Skin epidermis (tissue), 12 donors: ENCODE results near the gene PFKP.

Experiments used
- H3K27ac ChIP-seq, 21 experiments: fragments of 200-600 bp; sonication (generic) in 11 of 21; one replicate each; pipeline ENCODE4 v1.5.0; 2020; ENCODE audit warnings: mild to moderate bottlenecking in 3 of 21, inconsistent platforms in 2 of 21, moderate library complexity in 2 of 21
- H3K4me3 ChIP-seq, 7 experiments: fragments of 200-600 bp; sonication (generic) in 2 of 7; one replicate each; pipeline ENCODE4 v1.5.0; 2020; ENCODE audit warnings: inconsistent platforms in 2 of 7, mild to moderate bottlenecking in 2 of 7, moderate library complexity in 1 of 7

The PFKP gene

DNA sequence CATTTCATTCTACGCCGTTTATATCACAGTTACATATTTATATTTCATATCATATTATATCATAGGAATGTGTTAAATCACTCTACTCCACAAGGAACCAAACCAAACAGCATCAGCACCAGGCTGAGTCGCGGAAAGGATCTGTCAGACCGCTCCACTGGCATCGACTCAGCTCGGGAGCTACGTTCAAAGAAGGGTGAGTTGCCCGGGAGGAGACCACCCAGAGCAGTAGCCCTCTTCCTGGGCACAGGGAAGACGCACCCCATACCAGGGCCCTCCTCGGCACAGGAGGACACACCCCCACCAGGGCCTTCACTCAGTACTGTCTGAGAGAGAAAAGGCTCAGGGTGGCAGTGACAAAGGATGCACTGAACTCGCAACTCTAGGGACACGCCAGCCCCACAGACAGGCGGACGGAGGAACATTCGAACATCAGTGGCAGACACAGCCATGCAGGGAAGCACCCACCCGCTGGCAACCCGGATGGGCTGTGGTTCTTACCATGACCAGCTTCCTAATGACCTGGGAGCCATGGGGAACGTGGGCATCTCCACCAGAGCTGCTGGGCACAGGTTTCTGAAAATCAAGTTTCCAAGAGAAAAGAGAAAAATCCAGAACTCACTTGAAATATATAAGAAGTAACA lies 76.6 kb downstream of the PFKP start:
- H3K27ac ChIP-seq, result no peak overlapping the region
- H3K4me3 ChIP-seq, result no peak overlapping the region

- no peak overlapping the region for H3K27ac ChIP-seq
Measured at GRCh38 chr10:3145366-3145765, 78.0 kb downstream of the PFKP start.

DNA sequence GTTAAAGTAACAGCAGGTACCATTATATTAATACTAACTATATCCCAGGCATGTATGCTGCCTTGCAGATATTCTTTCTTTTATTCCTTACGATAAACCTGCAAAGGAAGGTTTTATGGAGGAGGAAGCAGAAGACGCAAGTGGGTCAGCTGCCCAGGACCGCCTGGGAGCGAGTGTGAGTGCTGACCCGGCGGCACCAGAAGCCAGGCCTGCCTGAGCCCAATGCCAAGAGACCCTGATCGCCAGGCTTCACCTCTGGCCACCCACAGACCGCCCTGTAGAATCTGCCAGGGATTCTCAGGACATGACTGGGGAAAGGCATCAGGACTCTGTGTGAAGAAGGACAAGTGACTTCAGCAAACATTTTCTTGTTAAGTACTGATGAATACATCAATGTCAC lies 78.9 kb downstream of the PFKP start:
- H3K4me3 ChIP-seq, result no peak overlapping the region
- no peak overlapping the region for H3K27ac ChIP-seq

More at GRCh38 chr10:3145366-3145765, 78.0 kb downstream of the PFKP start:
- H3K4me3 ChIP-seq, result no peak overlapping the region

DNA sequence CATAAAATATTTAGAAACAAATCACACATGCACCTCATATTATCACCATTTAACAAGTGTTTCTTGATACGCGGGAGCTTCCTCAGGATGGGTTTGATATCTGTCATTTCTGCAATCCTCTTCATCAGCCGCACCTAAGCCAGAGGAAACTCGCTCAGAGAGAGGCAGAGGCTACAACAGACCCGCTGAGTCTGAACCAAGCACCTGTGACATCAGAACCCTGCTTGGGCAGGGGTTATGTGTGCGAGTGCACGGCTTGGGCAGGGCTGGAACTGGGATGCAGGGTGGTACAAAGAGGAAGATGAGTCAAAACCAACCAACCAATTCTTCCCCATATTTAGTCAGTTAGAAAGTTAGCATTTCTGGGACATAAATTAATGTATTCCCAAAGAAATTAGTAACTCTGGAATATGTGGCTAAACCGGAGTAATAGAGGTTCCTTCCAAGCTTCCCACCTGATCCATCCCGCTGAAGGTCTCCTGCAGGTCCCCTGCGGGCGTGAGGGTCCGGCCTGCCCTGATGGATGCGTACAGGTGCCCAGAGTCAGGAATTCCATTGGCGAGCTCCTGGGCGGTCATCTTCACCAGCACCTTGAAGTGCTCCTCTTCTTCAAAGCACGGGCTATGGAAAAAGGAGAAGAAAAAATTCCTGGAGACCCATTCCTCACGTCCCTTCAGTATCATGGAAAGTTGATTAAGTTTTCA lies 79.9 kb downstream of the PFKP start:
- no peak overlapping the region for H3K4me3 ChIP-seq
- no peak overlapping the region for H3K27ac ChIP-seq

GRCh38 chr10:3148041-3148440 lies 80.7 kb downstream of the PFKP start:
- Histone ChIP-seq H3K27ac (no peak overlapping the region), H3K4me3 (no peak overlapping the region)

DNA sequence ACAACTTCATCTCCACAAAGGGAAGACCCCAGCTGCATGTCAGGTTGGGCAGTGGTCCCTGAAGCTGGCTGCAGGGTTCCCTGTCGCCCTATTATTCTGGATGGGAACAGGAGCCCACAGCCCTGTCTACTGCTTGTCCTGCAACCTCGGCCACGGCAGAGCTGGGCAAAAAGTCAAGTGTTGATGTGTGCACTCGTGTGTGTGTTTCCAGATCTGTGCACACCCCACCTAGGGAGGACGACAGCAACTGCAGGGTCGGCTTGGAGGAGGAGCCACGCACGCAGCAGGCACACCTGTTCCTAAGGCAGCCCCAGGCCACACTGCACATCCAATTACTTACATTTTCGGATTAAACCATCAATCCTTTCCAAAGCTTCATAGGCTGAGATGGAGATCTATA lies 81.6 kb downstream of the PFKP start:
- H3K27ac ChIP-seq, result no peak overlapping the region
- H3K4me3 ChIP-seq, result no peak overlapping the region

DNA sequence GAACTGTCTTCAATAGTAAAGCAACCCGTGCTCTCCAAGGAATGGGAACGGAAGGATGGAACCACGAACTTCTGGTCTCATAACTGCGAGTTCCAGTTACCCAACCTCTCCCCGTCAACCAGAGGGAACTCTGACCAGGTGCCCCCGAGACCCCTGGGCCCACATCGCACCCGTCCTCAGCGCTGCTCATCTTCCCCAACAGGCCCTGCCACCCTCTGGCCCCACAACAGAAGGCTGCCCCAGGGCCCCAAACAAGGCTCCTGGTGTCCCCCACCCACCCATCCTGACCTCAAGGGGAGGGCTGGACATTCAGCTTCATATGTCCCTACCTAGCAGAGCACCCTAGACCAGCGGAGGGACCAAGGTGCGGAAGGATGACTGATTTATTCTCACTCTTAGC lies 82.6 kb downstream of the PFKP start:
- Histone ChIP-seq H3K4me3 (no peak overlapping the region), H3K27ac (no peak overlapping the region)

- Histone ChIP-seq H3K4me3 (no peak overlapping the region), H3K27ac (no peak overlapping the region)
Measured at GRCh38 chr10:3150366-3150765, 83.0 kb downstream of the PFKP start.

DNA sequence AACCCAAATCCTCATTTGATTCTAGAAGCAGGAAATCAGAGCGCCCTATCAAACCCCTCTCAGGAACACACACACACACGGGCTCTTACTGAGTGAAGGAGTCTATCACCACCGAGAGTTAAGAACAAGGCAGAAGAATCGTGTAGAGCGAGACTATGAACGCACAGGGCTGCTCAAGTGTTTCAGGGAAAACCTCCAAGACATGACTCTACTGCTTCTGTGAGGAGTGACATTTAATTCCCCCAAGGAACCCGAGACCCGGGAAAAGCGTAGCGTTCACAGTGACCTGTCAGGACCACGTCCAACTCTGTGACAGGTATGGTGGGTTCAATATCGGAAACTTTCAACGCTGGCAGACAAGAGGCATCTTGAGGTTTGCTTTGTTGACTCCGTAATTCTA lies 83.6 kb downstream of the PFKP start:
- H3K27ac ChIP-seq, result no peak overlapping the region
- no peak overlapping the region for H3K4me3 ChIP-seq

GRCh38 chr10:3151889-3152565 lies 84.7 kb downstream of the PFKP start:
- Histone ChIP-seq H3K27ac (no peak overlapping the region), H3K4me3 (no peak overlapping the region)

DNA sequence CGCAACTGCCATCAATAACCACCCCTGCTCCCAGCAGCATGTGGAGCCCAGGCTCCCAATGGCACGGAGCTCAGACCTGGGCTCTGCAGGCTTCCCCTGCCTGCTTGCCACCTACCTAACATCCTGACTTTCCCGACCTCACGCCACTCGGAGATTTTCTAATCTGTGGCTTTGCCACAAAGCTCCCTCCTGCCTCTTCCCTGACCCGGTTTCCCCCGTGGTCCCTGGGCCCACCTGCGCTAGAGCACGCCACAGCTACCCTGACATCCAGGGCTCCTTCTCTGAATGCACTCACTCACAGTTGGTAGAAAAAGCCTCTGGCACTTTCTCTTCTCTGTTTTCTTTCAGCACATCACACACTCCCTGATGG lies 85.2 kb downstream of the PFKP start:
- Histone ChIP-seq H3K4me3 (no peak overlapping the region), H3K27ac (no peak overlapping the region)

DNA sequence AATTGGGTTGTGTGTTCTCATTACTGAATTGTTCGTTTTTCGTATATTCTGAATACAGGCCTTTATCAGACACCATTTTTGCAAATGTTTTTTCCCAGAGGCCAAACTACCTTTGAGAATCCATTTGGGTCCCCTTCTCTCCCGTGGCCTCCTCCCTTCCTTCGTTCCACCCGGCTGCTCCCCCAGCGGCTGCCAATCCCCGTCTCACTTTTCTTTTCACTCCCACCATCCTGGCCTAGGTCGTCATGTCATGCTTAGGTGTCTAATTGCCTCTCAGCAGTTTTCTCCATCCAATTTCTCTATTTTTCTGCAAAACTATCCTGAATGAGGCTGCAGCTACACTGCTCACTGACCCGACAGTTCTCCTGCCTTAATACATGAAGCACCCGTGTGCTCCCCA lies 87.3 kb downstream of the PFKP start:
- Histone ChIP-seq H3K27ac (no peak overlapping the region), H3K4me3 (no peak overlapping the region)

DNA sequence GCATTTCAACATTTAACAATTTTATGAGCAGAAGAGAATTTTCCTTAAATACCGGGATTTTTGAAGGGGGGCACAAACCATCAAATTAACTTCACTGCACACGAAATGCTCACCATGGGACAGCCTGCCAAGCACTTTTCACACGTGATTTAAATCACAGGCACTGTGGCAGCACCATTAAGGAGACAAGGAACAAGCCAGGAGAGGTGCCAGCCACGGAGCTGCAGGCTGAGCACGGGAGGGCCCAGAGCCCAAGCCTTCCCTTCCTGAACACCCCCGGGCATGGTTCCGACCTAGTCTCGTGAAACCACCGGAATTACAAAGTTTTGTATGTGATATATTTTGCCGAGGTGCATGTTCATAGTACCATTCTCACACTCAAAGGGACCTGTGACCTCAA lies 91.8 kb downstream of the PFKP start:
- Histone ChIP-seq H3K4me3 (no peak overlapping the region), H3K27ac (no peak overlapping the region)

DNA sequence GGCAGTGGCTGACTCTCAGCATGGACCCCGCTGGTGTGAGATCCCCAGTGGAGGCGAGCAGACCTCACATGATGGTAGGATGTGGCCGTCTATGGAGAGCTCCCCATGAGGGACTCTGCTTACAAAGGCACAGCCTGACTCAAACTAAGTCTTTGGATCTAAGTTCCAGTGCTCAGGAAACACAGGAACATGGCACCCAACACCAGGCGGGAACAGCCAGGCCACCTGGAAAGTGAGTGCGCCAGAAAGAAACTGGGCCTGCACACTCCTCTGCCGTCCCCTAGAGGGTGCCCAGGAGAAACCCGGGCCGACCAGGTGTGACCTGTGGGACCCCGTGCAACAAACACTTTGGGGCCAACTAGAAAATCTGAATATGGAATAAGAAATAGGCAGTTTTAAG lies 95.2 kb downstream of the PFKP start:
- no peak overlapping the region for H3K4me3 ChIP-seq
- H3K27ac ChIP-seq, result no peak overlapping the region

DNA sequence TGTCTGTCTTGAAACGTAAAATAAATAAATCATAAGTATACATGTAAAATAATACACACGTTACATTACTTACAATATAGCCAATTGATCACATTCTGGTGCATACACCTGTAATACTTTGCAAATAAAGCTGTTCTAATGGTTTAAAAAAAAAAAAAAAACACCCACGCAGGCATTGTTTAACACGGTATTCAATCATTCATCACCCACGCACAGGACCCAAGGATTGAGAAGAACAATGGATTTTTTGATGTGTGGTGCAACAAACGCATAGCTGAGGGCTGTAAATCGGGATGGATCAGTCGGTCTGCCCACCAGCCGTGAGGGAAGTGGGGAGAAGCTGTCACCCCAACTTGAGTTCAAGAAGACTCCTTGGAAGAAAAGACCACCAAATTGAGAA lies 96.5 kb downstream of the PFKP start:
- no peak overlapping the region for H3K27ac ChIP-seq
- H3K4me3 ChIP-seq, result no peak overlapping the region

- H3K27ac ChIP-seq, result no peak overlapping the region
- no peak overlapping the region for H3K4me3 ChIP-seq
Measured at GRCh38 chr10:3165196-3165595, 97.8 kb downstream of the PFKP start.

DNA sequence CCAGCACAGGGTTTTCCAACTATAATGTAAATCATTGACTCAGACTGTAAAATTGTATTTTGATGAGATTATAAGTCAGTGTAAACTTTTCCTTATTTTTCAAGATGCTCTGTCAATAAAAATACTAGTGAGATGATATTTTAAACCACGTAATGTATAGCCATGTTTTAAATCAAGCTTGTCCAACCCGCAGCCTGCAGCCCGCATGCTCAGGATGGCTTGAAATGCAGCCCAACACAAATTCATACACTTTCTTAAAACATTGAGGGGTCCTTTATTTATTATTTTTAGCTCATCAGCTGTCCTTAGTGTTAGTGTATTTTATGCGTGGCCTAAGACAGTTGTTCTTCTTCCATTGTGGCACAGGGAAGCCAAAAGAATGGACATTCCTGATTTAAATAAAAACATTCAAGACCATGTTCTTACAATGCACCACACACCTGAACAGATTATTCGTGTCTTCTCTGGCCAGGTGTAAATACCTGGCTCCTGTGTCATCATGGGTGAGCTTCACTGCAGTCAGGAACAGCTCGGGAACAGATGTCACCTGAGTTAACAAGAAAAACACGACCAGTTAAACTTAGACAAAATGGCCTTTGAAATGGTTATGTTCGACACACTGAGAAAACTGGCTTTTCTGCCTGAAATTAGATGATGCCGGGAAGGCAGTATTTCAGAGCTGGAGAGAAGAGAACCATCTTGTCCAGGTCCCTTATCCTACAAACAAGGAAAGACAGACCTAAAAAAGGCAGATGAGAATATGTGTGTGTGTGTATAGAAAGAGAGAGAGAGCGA lies 99.3 kb downstream of the PFKP start:
- no peak overlapping the region for H3K4me3 ChIP-seq
- no peak overlapping the region for H3K27ac ChIP-seq

DNA sequence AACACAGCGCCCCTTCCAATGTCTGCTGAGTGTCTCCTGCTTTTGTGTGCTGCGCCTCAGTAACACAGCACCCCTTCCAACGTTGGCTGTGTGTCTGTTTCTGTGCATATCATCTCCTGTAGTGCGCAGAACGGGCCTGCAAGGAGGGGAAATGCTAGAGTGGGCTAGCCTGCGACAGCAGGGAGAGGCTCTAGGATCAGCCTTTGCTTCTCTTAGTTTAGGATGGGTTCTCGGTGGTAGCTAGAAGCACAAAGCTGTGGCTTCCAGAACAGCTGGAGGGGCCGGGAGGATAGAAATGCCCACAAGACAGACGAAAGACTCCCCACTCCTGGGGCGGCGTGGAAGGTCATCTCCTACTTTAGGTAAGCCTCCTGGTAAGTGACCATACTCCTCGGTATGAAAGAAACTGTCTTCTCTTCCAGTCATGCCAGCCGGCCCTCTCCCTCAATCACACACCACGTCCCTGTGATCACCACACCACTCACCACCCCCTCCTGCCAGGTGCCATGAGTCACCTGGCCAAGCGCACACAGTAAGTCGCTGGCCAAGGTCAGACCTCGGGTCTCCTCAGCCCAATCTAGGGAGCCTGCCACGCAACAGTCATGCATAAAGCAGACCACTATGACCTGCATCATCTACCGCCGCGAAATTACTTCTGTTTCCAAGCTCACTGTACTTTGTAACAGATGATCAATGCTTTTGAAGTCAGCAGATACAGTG lies 100.4 kb downstream of the PFKP start:
- no peak overlapping the region for H3K4me3 ChIP-seq
- no peak overlapping the region for H3K27ac ChIP-seq

DNA sequence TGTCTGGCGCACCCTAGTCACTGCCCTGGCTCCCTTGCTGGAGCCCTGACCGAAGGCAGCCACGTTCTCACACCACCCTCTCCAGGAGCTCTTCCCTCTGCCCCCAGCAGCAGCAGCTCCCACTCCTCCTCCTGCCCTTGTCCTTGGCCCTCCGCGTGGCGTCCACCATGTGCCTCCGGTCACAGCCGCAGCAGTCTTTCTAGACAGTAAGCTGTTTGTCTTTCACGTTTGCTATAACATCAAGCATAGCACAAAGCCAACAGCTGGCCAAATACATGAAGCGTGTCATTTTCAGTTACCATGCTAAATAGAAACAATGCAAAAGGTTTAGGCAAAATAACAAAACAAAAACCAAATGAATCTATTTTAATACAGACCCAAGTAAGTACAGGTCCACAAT lies 101.9 kb downstream of the PFKP start:
- Histone ChIP-seq H3K4me3 (no peak overlapping the region), H3K27ac (no peak overlapping the region)

DNA sequence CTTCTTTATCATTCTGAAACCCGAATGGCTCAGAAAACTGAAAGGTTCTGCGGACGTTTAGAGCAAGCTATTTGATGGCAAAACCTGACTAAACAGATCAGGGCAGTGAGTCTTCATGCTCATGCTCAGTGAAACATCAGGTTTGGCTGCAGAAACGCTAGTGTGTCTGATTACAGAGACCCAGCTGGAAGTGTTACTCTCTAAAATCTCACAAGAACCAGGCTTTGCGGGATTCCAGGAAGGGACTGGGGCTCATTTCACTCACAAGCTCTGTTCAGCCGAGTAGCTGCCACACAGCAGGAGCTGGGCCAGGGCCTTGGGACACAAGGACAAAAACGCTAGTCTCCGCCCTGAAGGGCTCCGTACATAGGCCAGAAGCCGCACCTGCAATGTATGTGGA lies 102.3 kb downstream of the PFKP start:
- Histone ChIP-seq H3K27ac (no peak overlapping the region), H3K4me3 (no peak overlapping the region)
